H1 (cell line): Measurements from ENCODE around the gene FBXO44.

Experiments
- CHD2 ChIP-seq: IDR thresholded peaks from 2 replicates; pipeline ENCODE4 v1.6.1; 2012; ENCODE audit warnings: low read length, improper control_type of control experiment
- CTCF ChIP-seq, 3 experiments: IDR thresholded peaks; 1 replicate in 2 of 3; 2 replicates in 1 of 3; pipeline versions ENCODE4 v1.5.1 to v1.6.1; 2011; ENCODE audit warnings: low read length in 3 of 3, mild to moderate bottlenecking in 3 of 3, inconsistent platforms in 2 of 3, low read depth in 1 of 3, moderate library complexity in 1 of 3; ENCODE audit not compliant: insufficient read depth in 1 of 3; ENCODE audit errors: control extremely low read depth in 1 of 3
- EGR1 ChIP-seq: IDR thresholded peaks from 2 replicates; pipeline ENCODE4 v1.6.1; 2011; ENCODE audit warnings: low read depth, low read length, borderline replicate concordance
- EP300 ChIP-seq, 2 experiments: IDR thresholded peaks; 1 replicate in 1 of 2; 2 replicates in 1 of 2; pipeline ENCODE4 v1.6.1; 2011 to 2012; ENCODE audit warnings: low read depth in 2 of 2, low read length in 2 of 2, mild to moderate bottlenecking in 2 of 2, borderline replicate concordance in 1 of 2, inconsistent platforms in 1 of 2, moderate library complexity in 1 of 2
- POLR2A ChIP-seq, 2 experiments: IDR thresholded peaks; 1 replicate in 1 of 2; 2 replicates in 1 of 2; pipeline ENCODE4 v1.6.1; 2011; ENCODE audit warnings: low read depth in 2 of 2, low read length in 2 of 2, mild to moderate bottlenecking in 2 of 2; ENCODE audit errors: control extremely low read depth in 1 of 2
- RFX5 ChIP-seq: IDR thresholded peaks from 2 replicates; pipeline ENCODE4 v1.6.1; 2011; ENCODE audit warnings: low read depth, low read length, improper control_type of control experiment, borderline replicate concordance
- TAF1 ChIP-seq: IDR thresholded peaks from 2 replicates; pipeline ENCODE4 v1.6.1; 2011; ENCODE audit warnings: mild to moderate bottlenecking, low read depth, low read length
- YY1 ChIP-seq: IDR thresholded peaks from 2 replicates; pipeline ENCODE4 v1.6.1; 2011; ENCODE audit warnings: low read depth, mild to moderate bottlenecking, low read length

- TF ChIP-seq POLR2A (IDR thresholded peaks at IDR 0.05; ENCODE audit: control extremely low read depth in 1 of 2, low read depth in 2 of 2, low read length in 2 of 2) (no peak), EP300 (IDR thresholded peaks at IDR 0.05; ENCODE audit: borderline replicate concordance in 1 of 2, low read depth in 2 of 2, low read length in 2 of 2) (no peak), CTCF (IDR thresholded peaks at IDR 0.05; ENCODE audit: control extremely low read depth in 1 of 3, insufficient read depth in 1 of 3, low read depth in 1 of 3, low read length in 3 of 3) (no peak), RFX5 (no peak), YY1 (no peak), EGR1 (no peak), CHD2 (no peak), TAF1 (no peak)
Observed at GRCh38 chr1:11678442-11678841, 23.8 kb downstream of the FBXO44 start.
